ENCODE measurements around the gene AJAP1.

GRCh38 chr1:4733446-4734177, 79.2 kb downstream of the AJAP1 start:
- TF ChIP-seq CTCF (IDR thresholded peaks at IDR 0.05): no peak
- no peak for TF ChIP-seq EP300 (IDR thresholded peaks at IDR 0.05)

Measured in ovary (tissue), 3 donors.